Upper lobe of left lung (tissue), 6 donors: ENCODE data around the gene PLCG2. TPM values are rescaled to one million over a fixed set of nuclear protein-coding genes. Genes with fewer than 3 reads are reported as not detected.

Source experiments
- ATAC-seq, 2 donors: fragments of 200-7000 bp; cut with Tn5 transposase; one replicate each; pipeline ENCODE4 v1.9.1; 2022; ENCODE audit warnings: mild to moderate bottlenecking in 2 of 2, moderate library complexity in 2 of 2; ENCODE audit not compliant: low FRiP score in 2 of 2
- DNase-seq, 2 donors: peaks; one replicate each; pipeline ENCODE4 v3.0.0-alpha.2; 2019 to 2020
- H3K27ac ChIP-seq, 4 donors: fragments of 200-600 bp; sonication (generic); one replicate each; pipeline ENCODE4 v1.5.1; 2016 to 2019
- H3K27me3 ChIP-seq, 4 donors: fragments of 200-600 bp; sonication (generic); one replicate each; pipeline ENCODE4 v1.5.1; 2017 to 2019
- H3K36me3 ChIP-seq, 4 donors: fragments of 200-600 bp; sonication (generic); one replicate each; pipeline ENCODE4 v1.5.1; 2016 to 2019
- H3K4me1 ChIP-seq, 4 donors: fragments of 200-600 bp; sonication (generic); one replicate each; pipeline ENCODE4 v1.5.1; 2018 to 2019
- H3K4me3 ChIP-seq, 4 donors: fragments of 200-600 bp; sonication (generic); one replicate each; pipeline ENCODE4 v1.5.1; 2017 to 2019; ENCODE audit warnings: mild to moderate bottlenecking in 2 of 4, moderate library complexity in 1 of 4
- H3K9me3 ChIP-seq, 4 donors: fragments of 200-600 bp; sonication (generic); one replicate each; pipeline ENCODE4 v1.5.1; 2018 to 2019
- EP300 ChIP-seq, 4 donors: sonication (generic); formaldehyde crosslinking; IDR thresholded peaks; one replicate each; pipeline ENCODE4 v1.5.1; 2017; ENCODE audit warnings: antibody characterized with exemption in 4 of 4, control low read depth in 2 of 4
- POLR2A ChIP-seq, 4 donors: fragments of 450-650 bp; IDR thresholded peaks; one replicate each; pipeline ENCODE4 v1.5.1; 2016 to 2017; ENCODE audit warnings: antibody characterized with exemption in 4 of 4, mild to moderate bottlenecking in 2 of 4
- POLR2AphosphoS5 ChIP-seq, 2 donors: sonication (generic); formaldehyde crosslinking; IDR thresholded peaks; one replicate each; pipeline ENCODE4 v1.5.1; 2017; ENCODE audit warnings: antibody characterized with exemption in 2 of 2
- WGBS, 2 donors: methylation state at CpG; one replicate each; pipeline ENCODE4 v1.1.5; 2017 to 2018; 5-methylcytosine and 5-hydroxymethylcytosine counted together
- total RNA-seq, 6 donors: library from RNA; depleted of rRNA in 4 of 6; stranded (reverse); fragments of >200 nt in 4 of 6; gene quantifications; one replicate each; pipeline versions ENCODE4 v1.1.0 to v1.2.1, GENCODE V29; 2016 to 2021
- TF ChIP-seq, protein P1 (sequence below), 6 experiments: fragments of 450-650 bp in 4 of 6; fragments of 200-600 bp in 2 of 6; sonication (generic) in 2 of 6; IDR thresholded peaks; one replicate each; pipeline ENCODE4 v1.5.1; 2016 to 2019; ENCODE audit warnings: antibody characterized with exemption in 6 of 6
- donor health status: DM: no; HTN: no; CAD: no; lungs with moderate emphysema.
- donor health status: DM: no; HTN: yes; CAD: no; lungs with severe emphysema.

Gene PLCG2
- total RNA-seq, 6 donors from 2014 or later: 13.8 to 85.9 (median 35.1) TPM

- ATAC-seq: no peak
- WGBS, 2 donors: 42 to 45% methylated on average over 9 of the region's 9 CpGs
- no peaks in the 10 kb centered on the region for H3K27me3 ChIP-seq
- TF ChIP-seq, protein P1, sequence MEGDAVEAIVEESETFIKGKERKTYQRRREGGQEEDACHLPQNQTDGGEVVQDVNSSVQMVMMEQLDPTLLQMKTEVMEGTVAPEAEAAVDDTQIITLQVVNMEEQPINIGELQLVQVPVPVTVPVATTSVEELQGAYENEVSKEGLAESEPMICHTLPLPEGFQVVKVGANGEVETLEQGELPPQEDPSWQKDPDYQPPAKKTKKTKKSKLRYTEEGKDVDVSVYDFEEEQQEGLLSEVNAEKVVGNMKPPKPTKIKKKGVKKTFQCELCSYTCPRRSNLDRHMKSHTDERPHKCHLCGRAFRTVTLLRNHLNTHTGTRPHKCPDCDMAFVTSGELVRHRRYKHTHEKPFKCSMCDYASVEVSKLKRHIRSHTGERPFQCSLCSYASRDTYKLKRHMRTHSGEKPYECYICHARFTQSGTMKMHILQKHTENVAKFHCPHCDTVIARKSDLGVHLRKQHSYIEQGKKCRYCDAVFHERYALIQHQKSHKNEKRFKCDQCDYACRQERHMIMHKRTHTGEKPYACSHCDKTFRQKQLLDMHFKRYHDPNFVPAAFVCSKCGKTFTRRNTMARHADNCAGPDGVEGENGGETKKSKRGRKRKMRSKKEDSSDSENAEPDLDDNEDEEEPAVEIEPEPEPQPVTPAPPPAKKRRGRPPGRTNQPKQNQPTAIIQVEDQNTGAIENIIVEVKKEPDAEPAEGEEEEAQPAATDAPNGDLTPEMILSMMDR (IDR thresholded peaks at IDR 0.05): no peak
- no peak for TF ChIP-seq POLR2AphosphoS5 (IDR thresholded peaks at IDR 0.05)
- no peak for TF ChIP-seq EP300 (IDR thresholded peaks at IDR 0.05)
- TF ChIP-seq POLR2A (IDR thresholded peaks at IDR 0.05): no peak
- no peak overlapping the region for H3K4me3 ChIP-seq
- H3K36me3 ChIP-seq: no peaks in the 10 kb centered on the region
- peak overlapping the region; percentile 37 to 84 (median 69) for H3K27ac ChIP-seq
- no peaks in the 10 kb centered on the region for H3K9me3 ChIP-seq
- DNase-seq: no peak
- H3K4me1 ChIP-seq: peaks cover 6 to 21% (median 14%) of the 10 kb centered on the region in 4 donors
These were observed 51.9 kb downstream of the PLCG2 start for GRCh38 chr16:81830845-81831540.

DNA sequence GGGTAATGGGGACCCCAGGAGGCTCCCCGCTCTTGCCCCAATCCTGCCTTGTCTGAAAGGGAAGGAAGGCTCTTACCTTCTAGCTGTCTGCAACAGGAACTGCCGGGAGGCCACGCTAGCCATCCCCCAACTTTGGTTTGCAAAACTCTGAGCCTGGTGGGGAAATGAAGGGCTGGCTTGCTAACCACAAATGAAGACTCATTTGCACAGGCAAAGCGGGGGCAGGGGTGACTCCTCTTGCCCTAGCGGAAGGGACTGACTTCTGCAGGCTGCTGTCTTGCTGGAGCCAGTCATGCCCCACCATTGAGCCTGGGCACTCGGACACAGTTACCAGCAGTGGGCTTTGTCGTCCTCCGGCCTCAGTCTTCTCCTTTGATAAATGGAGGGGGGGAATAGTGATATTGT lies 52.6 kb downstream of the PLCG2 start:
- 55% methylated on average over 8 of the region's 8 CpGs; no CpG with 5 or more reads in 1 of the 2 donors for WGBS, 2 donors
- H3K27ac ChIP-seq: peak overlapping the region; percentile 37 to 84 (median 73)

DNA sequence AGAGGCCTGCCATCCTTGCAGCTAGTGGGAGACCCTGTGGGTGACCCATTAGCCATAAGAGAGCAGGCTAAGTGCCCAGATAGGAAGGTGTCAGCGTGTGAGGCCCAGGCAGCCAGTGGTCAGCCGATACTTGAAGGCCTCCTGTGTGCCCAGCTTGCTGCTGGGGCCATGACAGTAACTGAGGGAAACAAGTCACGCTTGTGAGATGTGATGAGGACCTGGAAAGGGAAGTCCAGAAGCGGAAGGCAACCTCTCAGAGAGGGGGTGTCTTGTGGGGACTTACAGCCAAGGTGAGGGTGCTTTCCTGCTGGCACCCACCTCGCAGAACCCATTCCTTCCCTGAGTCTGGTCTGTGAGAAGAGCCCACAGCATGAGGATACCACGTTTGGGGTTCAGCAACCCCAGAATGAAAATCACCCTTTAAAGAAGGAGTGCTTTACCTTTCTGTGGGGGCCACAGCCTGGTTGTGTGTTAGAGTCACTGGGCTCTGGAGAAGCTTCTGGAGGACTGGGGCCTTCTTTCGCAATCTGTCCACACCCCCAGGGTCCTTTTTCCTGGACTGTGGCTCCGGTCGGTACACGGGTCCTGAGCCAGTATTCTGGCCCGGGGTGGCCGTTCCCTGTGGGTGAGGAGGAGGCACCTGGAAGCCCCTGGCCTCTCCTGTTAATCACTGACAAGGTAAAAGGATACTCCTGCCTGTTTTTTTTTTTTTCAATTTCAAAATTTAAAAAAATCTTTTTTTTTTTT lies 53.9 kb downstream of the PLCG2 start:
- no peak for TF ChIP-seq EP300 (IDR thresholded peaks at IDR 0.05)
- no peak for TF ChIP-seq POLR2AphosphoS5 (IDR thresholded peaks at IDR 0.05)
- TF ChIP-seq, protein P1 (IDR thresholded peaks at IDR 0.05): no peak
- no peak for TF ChIP-seq POLR2A (IDR thresholded peaks at IDR 0.05)
- 76 to 80% methylated on average over 12 of the region's 12 CpGs for WGBS, 2 donors
- no peak overlapping the region for H3K4me3 ChIP-seq
- ATAC-seq (peak in 1 of 2 donors; percentile 23), DNase-seq (no peak)
- no peaks in the 10 kb centered on the region for H3K9me3 ChIP-seq
- H3K27me3 ChIP-seq: no peaks in the 10 kb centered on the region
- peak overlapping the region; percentile 37 to 84 (median 73) for H3K27ac ChIP-seq
- no peaks in the 10 kb centered on the region for H3K36me3 ChIP-seq
- peaks cover 6 to 21% (median 16%) of the 10 kb centered on the region in 4 donors for H3K4me1 ChIP-seq

More for the DNA sequence above, 52.6 kb downstream of the PLCG2 start:
- Histone ChIP-seq H3K9me3 (no peaks in the 10 kb centered on the region), H3K4me1 (peaks cover 6 to 21% (median 14%) of the 10 kb centered on the region in 4 donors), H3K36me3 (no peaks in the 10 kb centered on the region), H3K4me3 (no peak overlapping the region), H3K27me3 (no peaks in the 10 kb centered on the region)
- TF ChIP-seq, protein P1 (IDR thresholded peaks at IDR 0.05): peak in 3 of 6 experiments; percentile 46 to 56 (median 52)
- TF ChIP-seq POLR2AphosphoS5 (IDR thresholded peaks at IDR 0.05): peak; percentile 23 to 41
- TF ChIP-seq EP300 (IDR thresholded peaks at IDR 0.05): no peak
- ATAC-seq (peak; percentile 78 to 85), DNase-seq (peak in 1 of 2 donors; percentile 87)

DNA sequence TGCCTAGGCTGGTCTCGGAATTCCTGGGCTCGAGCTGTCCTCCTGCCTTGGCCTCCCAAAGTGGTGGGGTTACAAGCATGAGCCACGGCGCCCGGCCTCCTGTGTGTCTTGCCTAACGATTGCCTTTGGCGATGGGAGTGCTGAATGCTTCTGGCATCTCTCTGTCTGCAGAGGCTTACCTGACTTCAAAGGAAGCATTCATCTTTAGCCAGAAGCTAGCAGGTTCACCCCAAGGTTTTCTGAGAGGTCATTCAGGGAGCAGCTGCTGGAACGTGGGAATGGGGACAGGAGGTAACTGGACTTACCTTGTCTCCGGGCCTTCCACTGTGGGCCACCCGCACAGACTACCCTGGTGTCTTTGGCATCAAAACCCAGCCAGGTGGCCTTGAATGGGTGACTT lies 54.7 kb downstream of the PLCG2 start:
- no peak overlapping the region for H3K4me3 ChIP-seq
- H3K36me3 ChIP-seq: no peaks in the 10 kb centered on the region
- no peaks in the 10 kb centered on the region for H3K27me3 ChIP-seq
- H3K9me3 ChIP-seq: no peaks in the 10 kb centered on the region
- 86 to 95% methylated on average over 7 to 10 of the region's 10 CpGs for WGBS, 2 donors
- TF ChIP-seq, protein P1 (IDR thresholded peaks at IDR 0.05): no peak
- TF ChIP-seq POLR2AphosphoS5 (IDR thresholded peaks at IDR 0.05) (no peak), POLR2A (IDR thresholded peaks at IDR 0.05) (no peak), EP300 (IDR thresholded peaks at IDR 0.05) (no peak)
- no peak for DNase-seq
- peak overlapping the region in 1 of 4 donors; percentile 84 for H3K27ac ChIP-seq
- peaks cover 6 to 21% (median 16%) of the 10 kb centered on the region in 4 donors for H3K4me1 ChIP-seq
- ATAC-seq: no peak
